ENCODE measurements around the gene SLC38A3. TPM values are rescaled to one million over a fixed set of nuclear protein-coding genes. Genes with fewer than 3 reads are reported as not detected.

Gene SLC38A3
- polyA plus RNA-seq, 12 donors = 1.3 to 4.3 (median 3.1) TPM; not detected in 2

- no peak for DNase-seq
Observed at GRCh38 chr3:50168791-50169190, 36.3 kb upstream of the SLC38A3 start.

- no peak for DNase-seq
Observed at GRCh38 chr3:50169232-50169832, 35.7 kb upstream of the SLC38A3 start.

GRCh38 chr3:50169858-50170257 is 35.2 kb upstream of the SLC38A3 start:
- DNase-seq = no peak

- no peak for DNase-seq
Observed at GRCh38 chr3:50170689-50171088, 34.4 kb upstream of the SLC38A3 start.

- DNase-seq = no peak
Observed at GRCh38 chr3:50171540-50172301, 33.4 kb upstream of the SLC38A3 start.

DNA sequence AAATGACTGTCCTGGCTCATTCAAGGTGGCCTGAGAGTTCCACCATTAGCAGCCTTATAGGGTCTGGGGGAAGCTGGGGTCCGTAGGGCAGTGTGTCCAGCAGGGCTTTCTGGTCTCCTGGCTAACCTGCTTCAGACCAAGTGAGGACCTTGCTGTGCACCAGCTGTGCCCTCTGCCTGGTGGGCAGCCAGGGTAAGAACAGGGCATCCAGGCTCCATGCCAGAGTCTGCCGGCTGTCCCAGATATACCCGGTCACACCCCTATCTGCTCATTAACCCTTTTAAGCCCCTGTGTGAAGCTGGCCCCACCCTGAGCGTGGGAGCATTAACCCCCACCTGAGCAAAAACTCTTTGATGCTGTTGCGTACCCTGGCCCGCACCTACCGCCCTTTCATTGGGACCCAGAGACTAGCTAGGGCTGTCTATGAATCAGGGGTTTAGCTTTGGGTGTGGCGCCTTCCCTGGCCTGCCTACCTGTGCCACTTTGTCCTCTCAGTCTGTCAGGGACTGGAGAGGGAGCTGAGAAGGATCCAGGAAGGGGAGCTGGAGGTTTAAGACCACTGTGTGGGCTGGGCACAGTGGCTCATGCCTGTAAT is 32.3 kb upstream of the SLC38A3 start:
- no peak for DNase-seq

- DNase-seq = no peak
Observed at GRCh38 chr3:50173685-50174516, 31.2 kb upstream of the SLC38A3 start.

DNA sequence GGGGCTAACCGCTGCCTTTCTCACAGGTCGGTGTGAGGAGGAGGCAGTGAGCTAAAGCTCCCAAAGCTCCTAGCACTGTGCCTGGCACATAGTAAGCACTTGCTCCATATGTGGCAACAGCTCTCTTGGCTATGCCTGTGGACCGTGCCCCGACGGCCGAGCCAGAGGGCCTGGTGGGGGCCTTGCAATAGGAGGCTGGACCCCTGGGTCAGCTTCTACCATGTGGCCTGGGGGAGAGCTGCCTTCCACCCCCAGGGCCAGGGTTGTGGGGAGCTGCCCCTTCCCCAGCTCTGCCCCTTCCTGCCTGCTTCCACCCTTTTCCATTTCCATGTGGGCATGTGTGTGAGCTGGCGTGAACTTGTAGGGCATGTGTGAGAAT is 30.6 kb upstream of the SLC38A3 start:
- no peak for DNase-seq

DNA sequence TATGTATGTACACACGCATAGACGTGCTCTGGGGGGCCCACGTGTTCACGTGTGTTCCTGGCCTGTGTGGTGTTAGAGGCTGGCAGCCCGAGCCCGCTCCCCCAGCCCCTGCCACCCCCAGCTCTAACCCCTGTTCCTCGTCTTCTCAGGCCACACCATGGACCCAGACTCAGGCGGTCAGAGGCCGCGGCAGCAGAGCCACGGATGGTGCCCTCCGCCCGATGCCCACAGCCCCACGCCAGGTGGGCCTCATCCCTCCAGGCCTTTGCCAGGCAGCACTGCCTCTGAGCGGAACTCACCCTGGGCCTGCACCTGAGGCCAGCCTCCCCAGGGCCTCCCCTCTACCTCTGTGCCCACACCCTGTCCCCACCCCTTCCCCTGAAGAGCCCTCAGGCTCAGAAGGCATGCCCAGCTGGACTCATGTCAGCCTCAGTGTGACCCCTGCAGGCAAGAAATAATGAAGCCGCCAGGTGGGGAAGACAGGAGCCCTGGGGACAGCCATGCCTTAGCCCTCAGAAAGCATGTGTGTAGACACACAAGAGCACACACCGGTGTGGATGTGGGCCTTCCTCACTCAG is 30.0 kb upstream of the SLC38A3 start:
- DNase-seq = no peak

GRCh38 chr3:50177346-50177745 is 27.7 kb upstream of the SLC38A3 start:
- no peak for DNase-seq

- no peak for DNase-seq
Observed at GRCh38 chr3:50179710-50180109, 25.4 kb upstream of the SLC38A3 start.

DNA sequence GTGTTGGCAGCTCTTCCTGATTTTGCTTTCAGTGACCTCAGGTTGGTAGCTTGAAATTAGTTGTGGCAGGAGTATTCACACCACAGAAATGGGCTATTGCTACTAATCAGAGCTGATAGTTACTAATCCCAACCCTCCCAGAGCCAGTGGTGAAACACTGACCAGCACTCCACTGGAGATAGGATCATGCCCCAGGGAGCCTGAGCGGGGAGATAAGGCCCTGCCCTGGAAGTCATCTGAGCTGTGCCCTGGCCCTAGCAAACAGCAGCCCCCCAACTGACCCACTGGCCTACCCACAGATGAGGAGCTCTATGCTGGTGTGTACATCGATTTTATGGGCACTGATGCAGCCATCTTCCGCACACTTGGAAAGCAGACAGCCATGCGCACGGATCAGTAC is 23.1 kb upstream of the SLC38A3 start:
- no peak for DNase-seq

DNA sequence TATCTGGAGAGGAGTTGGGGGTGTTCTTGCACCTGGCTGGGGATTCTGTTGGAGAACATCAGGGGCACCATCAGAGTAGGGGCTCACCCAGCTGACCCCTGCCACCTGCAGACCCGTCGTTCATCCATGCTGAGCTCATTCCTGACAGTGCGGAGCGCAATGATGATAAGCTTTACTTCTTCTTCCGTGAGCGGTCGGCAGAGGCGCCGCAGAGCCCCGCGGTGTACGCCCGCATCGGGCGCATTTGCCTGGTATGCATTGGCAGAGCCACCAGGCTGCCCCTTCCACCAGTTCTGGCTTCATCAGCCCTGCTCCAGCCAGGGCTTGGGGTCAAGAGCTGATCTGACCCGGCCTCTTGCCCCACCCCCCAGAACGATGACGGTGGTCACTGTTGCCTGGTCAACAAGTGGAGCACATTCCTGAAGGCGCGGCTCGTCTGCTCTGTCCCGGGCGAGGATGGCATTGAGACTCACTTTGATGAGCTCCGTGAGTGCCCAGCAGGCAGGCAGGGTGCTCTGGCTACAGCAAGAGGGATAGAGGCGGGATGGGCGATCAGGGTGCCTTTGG is 22.5 kb upstream of the SLC38A3 start:
- DNase-seq = no peak

GRCh38 chr3:50183755-50184154 is 21.3 kb upstream of the SLC38A3 start:
- DNase-seq = no peak

GRCh38 chr3:50184242-50184978 is 20.7 kb upstream of the SLC38A3 start:
- DNase-seq = no peak

DNA sequence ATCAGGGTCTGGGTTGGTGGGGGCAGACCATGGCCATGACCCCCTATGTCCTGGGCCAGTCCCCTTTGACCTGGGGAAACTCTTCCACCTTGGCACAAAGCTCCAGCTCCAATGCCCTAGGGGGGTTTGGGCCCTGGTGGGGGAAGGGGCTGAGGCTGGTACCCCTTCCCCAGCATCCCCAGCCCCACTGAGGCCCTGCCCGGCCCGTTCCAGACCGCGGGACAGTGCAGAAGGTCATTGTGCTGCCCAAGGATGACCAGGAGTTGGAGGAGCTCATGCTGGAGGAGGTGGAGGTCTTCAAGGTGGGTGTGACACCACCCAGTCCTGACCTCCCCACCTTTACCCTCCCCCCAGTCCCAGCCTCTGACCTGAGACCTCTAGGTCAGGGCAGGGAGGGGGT is 19.8 kb upstream of the SLC38A3 start:
- DNase-seq = no peak

GRCh38 chr3:50186096-50186495 is 19.0 kb upstream of the SLC38A3 start:
- no peak for DNase-seq

DNA sequence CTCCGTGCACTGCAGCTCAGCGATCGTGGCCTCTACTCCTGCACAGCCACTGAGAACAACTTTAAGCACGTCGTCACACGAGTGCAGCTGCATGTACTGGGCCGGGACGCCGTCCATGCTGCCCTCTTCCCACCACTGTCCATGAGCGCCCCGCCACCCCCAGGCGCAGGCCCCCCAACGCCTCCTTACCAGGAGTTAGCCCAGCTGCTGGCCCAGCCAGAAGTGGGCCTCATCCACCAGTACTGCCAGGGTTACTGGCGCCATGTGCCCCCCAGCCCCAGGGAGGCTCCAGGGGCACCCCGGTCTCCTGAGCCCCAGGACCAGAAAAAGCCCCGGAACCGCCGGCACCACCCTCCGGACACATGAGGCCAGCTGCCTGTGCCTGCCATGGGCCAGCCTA is 17.3 kb upstream of the SLC38A3 start:
- no peak for DNase-seq

- DNase-seq = peak; percentile 77
Observed at GRCh38 chr3:50189274-50189673, 15.8 kb upstream of the SLC38A3 start.

DNA sequence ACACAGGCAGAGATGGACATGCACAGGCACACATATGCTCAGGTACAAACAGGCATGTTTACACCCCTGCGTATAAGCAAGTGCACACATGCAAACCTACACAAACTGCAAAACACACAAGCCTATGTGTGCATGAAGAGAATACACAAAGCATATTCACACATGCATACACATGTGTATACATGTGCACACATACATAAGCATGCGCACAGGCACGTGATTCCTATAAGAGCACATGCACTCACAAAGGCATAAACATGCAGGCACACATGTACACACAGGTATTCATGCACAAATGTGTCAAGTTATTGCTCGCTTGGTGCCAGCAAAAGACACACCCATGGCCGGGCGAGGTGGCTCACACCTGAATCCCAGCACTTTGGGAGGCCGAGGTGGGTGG is 15.1 kb upstream of the SLC38A3 start:
- no peak for DNase-seq
